HG03097 (cell line): ENCODE data around the gene DMXL1.
"Not testable (repeated sequence)": the region's sequence is repeated elsewhere in the genome, so short reads cannot be mapped to it uniquely, and the experiment has no call there.

Experiments
- ATAC-seq: cut with Tn5 transposase; IDR thresholded peaks from one replicate; pipeline ENCODE4 v1.9.1; 2021; ENCODE audit not compliant: unreplicated experiment, low FRiP score

Gene DMXL1

DNA sequence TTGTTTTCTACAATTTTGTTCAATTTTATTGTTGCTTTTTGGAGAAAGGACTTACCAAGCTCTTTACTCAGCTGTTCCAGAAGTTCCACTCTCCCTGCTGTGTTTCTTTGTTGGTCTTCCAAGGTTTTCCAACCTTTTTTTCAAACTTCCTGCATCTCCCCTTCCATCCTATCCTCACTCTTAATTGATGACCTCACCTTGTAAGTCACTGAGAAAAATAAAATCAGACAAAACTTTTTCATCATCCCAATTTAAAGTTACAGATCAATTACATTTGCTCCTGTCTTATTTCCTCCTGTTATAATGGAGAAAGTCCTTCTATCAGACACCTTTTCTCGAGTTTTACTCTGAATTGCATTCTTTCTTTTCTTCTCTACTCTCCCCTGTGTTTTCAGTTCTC lies 121.1 kb downstream of the DMXL1 start:
- ATAC-seq, result no peak

DNA sequence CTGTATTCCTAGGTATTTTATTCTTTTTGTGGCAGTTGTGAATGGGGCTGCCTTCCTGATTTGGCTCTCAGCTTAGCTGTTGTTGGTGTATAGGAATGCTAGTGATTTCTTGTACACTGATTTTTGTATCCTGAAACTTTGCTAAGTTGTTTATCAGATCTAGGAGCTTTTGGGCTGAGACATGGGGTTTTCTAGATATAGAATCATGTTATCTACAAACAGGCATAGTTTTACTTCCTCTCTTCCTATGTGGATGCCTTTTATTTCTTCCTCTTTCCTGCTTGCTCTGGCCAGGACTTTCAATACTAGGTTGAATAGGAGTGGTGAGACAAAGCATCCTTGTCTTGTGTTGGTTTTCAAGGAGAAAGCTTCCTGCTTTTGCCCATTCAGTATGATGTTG lies 129.9 kb downstream of the DMXL1 start:
- ATAC-seq, result no peak

DNA sequence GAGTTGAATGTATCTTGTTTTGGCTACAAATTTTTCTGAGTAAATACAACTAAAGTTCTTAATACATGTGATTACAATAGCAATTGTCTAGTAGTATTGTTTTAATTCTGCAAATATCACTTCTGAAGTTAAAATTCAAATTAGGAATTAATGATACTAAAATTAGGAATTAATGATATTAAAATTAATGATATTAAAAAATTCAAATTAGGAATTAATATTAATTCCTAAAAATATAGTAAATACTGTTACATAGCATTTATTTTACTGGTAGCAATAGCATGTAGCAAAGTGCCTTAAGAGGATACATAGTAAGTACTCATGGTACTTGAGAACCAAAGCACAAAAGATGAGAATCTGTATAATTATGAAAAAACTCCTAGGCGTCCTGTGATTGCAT lies 136.2 kb downstream of the DMXL1 start:
- no peak for ATAC-seq

DNA sequence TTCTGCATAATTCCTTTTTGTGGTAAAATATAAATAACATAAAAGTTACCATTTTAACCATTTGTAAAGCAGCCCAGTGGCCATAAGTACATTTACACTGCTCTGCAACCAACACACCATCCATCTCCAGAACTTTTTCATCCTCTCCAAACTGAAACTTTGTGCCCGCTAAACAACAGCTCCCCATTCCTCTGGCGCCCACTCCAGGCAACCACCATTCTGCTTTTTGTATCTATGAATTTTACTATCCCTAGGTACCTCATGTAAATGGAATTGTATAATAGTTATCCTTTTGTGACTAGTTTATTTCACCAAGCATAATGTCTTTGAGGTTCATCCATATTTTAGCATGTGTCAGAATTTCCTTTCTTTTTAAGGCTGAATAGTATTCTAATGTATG lies 141.1 kb downstream of the DMXL1 start:
- ATAC-seq, result no peak

DNA sequence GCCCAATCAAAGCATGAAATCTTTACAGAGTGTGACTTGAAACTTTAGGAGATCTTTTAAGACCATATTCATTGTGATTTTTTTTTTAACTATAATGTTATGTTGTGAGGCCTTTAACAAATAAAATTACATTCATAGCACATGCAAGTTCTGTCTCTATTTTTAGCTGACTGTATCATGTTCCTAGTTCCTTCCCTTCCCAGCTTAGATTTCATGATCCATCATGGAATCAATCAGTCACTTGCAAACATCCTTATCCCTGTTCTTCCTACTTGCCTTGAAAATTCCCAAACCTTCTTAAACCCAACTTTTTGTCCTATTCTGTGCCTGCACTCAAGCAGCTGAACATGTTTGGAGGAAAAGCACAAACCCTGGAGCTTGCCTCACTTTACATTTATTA lies 141.8 kb downstream of the DMXL1 start:
- ATAC-seq, result no peak

DNA sequence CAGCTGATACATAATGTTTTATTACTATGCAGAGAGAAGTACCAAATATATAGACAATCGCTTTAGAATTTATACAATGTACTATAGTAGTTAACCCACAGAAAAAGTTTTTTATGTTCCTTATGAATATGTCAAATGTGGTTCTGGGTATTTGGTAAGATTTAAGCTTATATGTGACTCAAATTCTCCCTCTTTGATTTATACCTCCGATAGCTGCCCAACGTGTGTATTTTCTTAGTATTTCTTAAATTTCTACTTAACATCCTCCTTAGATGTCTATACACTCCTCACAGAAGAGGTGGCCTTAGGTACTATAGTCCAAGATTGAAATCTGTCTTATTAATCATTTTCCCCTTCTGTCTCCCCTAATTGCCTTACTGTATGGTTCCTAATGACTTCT lies 146.3 kb downstream of the DMXL1 start:
- ATAC-seq, result no peak

DNA sequence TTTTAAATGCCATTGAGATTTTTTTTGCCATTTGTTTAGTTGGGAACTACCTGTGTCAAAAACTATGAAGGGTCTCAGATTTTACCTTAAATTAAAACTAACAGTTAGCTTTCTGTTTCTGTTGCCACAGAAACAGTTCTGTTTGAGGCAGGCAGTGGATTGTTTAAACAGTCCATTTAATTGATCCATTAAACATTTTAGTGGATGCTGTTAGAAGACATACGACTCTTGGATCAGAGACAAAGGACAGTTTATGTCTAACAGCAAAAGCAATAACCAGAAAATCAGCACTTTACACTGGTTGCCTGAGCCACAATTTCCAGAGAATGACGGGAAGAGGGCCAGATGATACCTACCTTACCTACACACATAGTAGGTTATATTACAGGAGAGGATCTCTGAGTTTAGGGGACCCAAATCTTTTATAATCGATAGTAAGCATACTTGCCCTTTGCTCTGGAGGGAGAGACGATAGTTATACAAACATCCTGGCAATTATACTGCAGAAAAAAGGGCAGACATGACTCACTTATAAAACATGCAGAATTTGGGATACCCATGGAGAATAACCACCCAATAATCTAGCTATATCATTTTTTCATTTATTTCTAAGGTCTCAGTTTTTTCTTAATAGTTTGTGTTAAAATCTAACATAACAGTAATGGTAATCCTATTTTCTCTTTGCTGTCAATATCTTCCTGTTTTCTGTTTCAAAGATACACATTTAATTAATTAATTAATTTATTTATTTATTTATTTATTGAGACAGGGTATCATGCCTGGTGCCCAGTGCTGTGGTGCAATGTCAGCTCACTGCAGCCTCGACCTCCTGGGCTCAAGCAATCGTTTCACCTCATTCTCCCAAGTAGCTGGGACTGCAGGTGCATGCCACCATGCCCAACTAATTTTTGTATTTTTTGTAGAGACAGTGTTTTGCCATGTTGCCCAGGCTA lies 148.2 kb downstream of the DMXL1 start:
- no peak for ATAC-seq

DNA sequence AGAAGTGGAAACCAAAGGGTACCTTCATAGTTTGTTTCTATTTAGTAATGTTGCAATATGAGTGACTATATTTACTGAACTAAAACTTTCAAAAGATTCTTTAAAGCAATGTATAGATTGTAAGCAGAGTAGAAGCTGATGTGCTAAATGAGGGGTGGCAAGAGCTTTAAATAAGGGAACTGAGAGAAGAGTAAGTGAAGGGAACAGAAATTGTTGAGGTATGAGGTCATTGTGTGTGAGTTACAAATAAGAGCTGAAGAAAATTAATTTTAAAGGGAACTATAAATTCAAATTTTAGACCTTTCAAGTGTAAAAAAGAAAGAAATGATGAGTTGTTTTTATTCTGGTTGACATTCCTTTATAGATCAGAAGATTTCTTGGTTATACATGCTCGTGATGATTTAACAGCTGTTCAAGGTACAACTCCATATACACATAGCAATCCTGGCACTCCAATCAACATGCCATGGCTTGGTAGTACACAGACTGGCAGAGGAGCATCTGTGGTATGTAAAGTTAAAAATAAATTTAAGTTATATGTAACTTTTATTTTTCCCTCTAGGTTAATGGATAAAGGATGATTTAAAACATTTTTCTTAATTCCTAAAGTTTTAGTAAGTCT lies 149.8 kb downstream of the DMXL1 start:
- no peak for ATAC-seq

DNA sequence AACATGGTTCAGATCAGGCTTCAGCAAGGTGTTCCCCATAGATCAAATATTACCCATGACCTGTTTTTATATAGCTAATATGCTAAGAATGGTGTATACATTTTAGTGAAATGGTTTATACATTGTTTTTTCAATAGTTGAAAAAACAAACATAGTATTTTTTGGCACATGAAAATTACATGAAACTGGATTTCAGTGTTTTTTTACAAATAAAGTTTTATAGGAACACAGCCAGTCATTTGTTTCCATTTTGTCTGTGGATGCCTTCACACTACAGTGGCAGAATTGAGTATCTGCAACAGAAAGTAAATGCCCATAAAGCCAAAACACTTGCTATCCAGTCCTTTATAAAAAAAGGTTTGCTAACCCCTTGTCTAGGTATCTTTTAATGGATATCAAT lies 150.4 kb downstream of the DMXL1 start:
- no peak for ATAC-seq

DNA sequence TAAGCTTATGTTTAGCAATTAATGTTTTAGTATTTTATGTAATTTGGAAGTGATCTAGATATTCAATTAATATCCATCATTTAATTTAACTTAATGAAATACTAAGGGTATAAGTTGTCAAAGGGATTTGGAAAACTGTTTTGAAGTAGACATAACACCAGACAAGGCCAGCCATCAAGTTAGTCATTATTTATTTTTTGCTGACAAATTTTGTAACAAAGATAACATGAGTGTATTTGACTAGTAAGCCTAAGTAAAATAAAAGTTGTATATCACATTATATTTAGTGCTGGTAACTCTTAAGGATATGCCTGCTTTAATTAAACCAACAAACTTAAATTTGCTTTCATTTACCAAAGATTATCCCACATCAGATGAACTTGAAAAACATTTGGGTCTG lies 159.1 kb downstream of the DMXL1 start:
- ATAC-seq, result no peak

DNA sequence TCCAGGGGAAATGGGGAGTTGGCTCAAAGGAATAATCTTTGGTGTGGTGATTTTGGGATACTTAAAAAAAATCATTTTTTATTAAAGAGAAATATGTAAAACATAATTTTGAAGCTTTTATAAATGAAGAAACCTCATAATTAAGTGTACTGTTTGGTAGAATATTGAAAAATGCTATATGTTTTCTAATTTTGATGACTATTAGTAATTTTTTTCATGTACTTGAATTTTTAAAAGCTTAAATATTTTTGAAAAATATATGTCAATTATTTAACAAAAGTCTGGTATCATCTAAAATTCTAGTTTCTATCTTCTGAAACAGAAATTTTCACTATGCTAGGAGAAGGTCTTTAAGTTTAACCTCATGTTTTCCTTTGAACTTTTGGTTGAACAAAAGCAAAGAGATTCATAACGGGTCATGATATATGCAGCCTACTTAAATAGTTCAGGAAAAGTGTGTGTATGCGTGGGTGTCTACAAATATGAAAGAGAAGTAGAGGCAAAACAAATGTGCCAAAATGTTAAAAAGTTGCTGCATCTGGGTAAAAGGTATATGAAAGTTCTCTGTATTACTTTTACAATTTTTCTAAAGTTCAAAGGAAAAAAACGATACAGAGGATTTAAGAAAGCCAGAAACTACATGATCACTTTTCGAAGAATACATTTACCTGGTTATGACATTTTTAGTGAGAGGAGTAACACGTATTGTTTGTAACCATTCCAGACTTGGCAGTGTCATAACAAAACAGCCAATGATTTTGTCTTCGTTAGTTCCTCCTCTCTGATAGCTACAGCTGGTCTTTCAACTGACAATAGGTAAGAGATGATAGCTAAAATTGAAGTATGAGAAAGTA lies 167.6 kb downstream of the DMXL1 start:
- no peak for ATAC-seq

DNA sequence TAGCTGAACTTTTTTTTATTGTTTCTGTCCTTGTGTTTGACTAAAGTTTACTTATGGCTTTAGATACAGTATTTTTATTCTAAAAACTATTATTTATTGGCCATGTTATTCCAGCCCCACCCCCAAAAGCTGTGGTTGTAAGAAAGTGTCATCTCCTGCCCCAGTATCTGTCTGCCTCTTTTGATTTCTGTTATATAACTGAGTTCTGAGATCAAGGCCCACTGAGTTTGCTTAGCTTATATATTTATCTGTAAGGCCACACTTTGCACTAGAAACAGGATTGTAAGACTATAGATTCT lies 168.2 kb downstream of the DMXL1 start:
- ATAC-seq, result no peak

DNA sequence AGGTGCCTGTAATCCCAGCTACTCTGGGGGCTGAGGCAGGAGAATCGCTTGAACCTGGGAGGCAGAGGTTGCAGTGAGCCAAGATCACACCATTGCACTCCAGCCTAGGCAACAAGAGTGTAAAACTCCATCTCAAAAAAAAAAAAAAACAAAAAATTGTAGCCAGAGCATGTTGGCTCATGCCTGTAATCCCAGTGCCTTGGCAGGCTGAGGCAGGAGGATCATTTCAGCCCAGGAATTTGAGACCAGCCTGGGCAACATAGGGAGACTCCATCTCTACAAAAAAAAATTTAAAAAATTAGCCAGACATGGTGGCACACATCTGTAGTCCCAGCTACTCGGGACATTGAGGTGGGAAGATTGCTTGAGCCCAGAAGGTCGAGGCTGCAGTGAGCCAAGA lies 168.9 kb downstream of the DMXL1 start:
- ATAC-seq, result not testable (repeated sequence)

DNA sequence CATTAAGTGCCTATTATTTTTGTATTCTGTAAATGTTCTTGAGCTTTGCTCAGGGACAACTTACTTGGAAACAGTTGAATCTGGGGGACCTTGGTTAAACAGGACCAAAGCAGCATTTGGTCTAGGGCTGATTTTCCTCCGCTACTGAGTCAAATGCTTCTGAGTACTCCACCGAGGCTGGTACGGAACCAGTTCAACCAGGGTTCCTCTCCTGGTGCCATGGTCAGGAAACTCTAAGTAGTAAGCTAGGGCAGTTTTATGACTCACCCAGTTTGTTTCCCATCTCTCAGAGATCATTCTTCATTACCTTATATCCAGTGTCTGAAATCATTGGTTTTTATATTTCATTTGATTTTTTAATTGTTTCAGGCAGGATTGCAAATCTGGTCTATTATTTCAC lies 173.0 kb downstream of the DMXL1 start:
- no peak for ATAC-seq

DNA sequence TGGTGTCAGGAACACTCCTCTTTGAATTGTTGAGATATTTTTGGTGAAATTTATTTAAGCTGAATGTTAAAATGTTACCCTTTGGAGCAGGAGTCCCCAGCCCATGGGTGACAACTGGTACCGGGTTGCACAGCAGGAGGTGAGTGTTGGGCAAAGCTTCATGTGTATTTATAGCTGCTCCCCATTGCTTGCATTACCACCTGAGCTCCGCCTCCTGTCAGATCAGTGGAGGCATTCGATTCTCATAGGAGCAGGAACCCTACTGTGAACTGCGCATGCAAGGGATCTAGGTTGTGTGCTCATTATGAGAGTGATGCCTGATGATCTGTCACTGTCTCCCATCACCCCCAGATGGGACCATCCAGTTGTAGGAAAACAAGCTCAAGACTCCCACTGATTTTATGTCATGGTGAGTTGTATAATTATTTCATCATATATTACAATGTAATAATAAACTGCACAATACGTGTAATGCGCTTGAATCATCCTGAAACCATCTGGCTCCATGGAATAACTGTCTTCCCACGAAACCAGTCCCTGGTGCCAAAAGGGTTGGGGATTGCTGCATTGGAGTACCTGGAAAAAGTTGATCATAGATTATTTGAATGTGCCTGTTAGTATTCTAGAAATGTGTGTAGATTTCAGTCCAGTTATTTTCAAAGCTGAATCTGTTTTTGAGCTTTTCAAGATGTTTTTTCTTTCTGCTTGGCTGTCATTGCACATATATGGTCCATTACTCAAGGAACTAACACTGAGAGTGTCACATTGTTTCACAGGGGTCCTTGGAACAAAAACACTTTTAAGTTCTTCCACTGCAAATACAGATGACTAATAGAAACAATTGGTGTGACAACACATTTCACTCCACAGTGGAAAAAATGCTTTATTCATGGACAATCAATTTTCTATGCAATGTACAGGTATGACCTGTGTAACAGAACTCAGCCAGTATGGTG lies 180.3 kb downstream of the DMXL1 start:
- no peak for ATAC-seq

DNA sequence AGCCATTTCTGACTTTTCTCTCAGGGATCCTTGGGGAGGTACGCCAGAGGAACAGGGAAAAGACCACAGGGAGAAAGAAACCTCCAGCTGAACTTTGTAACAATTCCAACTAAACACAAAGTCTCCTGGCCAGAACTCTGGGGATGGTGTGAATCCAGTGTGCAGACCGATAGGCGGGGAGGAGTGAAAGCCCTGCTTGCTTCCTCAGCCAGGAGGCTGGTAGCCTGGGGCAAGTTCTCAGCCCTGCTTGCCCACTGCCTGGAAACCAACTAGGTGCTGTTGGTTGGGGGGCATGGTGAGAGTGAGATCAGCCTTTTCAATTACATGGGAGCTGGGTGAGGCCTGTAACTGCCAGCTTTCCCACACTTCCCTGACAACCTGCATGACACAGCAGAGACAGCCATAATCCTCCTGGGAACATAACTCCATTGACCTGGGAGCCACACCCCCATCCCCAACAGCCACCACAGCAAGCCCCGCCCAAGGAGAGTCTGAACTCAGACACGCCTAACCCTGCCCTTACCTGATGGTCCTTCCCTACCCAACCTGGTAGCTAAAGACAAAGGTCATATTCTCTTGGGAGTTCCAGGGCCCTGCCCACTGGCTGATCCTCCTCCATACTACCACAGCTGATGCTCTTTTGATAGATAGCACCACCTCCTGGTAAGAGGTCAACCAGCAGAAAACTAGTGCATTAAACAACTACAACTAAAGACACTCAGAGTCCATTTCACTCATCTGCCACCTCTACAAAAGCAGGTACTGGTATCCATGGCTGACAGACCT lies 184.9 kb downstream of the DMXL1 start:
- ATAC-seq, result no peak

DNA sequence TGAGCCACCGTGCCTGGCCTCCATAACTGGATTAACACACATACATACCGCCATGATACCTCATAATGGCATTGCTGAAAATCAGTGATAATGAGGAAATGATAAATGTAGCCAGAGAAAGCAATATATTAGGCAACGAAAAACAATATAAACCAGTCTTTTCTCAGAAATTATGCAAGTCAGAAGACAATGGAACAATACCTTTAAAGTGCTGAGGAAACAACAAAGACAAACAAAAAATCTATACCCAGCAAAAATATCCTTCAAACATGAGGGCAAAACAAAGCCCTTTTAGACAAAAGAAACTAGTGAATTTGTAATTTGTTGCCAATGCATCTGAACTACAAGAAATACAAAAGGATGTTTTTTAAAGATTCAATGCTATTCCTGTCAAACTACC lies 186.7 kb downstream of the DMXL1 start:
- no peak for ATAC-seq

DNA sequence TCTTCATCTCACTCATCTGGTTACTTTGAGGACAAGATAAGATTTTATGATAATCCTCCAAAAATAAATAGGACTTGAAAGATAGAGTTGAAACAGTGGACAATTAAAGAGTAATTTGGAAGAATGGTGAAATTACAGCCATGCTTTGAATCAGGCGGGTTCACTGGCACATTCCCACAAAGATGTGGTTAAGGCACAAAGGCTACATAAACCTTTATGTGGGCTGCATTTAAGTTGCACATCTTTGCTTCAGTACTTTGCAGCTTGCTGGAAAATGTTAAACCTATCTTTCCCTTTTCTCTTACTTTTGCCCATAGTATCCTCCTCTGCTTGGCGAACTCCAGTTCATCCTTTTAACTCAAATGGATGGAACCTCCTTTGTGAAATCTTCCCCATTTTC lies 192.8 kb downstream of the DMXL1 start:
- ATAC-seq, result no peak

DNA sequence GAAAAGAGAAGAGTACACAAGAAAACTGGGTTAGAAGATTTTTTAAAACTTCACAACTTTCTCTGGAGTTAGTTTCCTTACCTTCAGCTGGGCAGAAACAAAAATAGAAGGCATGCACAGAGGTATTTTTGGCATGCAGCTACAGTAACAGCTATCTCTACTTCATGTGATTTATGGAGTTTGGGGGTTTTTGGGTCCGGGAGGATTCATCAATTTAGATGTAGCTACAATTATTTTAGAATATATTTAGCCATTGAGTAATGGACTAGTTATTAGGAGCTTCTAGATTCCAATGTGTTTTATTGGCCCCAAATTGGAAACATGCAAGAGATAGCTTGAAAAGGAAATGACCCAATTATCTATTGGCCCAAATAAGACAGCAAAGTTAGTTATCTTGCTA lies 193.3 kb downstream of the DMXL1 start:
- no peak for ATAC-seq

DNA sequence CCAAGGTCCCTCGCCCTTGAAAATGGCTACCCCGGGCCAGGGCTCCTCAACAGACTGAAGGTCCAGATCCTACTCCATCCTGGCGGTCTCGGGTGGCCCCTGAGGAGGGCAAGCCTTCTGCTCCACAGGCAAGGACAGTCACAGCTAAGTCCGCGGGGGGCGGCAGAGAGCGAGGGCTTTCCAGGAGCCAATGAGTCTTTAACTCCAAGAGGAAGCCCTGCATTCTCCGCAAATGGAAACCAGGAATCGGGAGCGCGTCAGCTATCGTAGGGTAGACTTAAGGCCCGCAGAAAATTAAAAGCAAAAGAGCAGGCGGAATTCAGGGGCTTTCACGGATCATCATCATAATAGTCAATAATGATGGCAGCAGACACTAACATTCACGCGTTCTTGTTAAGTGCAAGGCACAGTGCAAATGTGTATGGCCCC lies 197.1 kb downstream of the DMXL1 start:
- ATAC-seq, result peak; percentile 61
